ENCODE data around the gene UBE2J1.

DNA sequence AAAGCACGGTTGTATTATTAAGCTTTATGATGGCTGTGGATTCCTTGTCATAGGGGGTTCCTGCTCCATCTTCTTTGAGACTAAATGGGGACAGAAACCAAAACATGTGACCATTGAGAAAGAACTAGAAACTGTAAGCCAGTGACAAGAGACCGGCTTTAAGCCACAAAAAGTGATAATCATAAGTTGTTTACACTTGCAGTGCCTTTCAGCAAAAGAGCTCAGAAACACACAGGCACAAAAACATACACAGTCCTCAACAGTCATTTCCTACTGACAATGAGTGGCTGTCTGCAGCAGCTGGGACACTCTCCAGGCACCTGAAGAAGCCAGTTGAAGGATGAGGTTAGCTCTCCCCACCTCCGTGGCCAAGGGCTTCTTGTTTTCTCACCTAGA lies 20.0 kb upstream of the UBE2J1 start:
- TF ChIP-seq EZH2 (IDR thresholded peaks at IDR 0.05; ENCODE audit: insufficient read depth, poor library complexity, severe bottlenecking): no peak
- no peak for TF ChIP-seq EZH2phosphoT487 (IDR thresholded peaks at IDR 0.05; ENCODE audit: insufficient read depth, low read depth)
